ENCODE measurements around the gene TDP2.
"Not testable (repeated sequence)": the region's sequence is repeated elsewhere in the genome, so short reads cannot be mapped to it uniquely, and the experiment has no call there.

Gene TDP2

GRCh38 chr6:24646771-24647170 lies 19.9 kb downstream of the TDP2 start:
- DNase-seq (ENCODE audit: low read depth in 3 of 3): no peak

DNA sequence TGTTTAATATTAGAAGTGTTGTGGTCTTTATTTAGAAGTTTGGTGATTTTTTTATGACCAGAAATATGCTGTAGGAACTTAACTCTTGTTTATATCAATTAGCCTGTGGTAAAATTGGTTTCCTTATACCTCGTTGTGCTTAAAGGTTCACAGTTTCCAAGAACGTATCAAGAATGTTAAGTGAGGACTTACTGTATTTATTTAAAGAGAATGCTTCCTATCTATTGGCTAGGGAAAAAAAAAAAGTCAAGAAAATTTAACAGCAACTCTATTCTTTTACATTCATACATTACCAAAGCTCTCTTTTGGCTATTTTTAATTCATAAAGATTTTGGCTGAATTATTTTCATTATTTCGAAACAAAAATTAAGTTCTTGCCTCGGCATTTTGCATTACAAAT lies 22.3 kb downstream of the TDP2 start:
- DNase-seq (ENCODE audit: low read depth in 3 of 3): no peak

GRCh38 chr6:24643920-24644319 lies 22.8 kb downstream of the TDP2 start:
- DNase-seq (ENCODE audit: low read depth in 3 of 3): no peak

DNA sequence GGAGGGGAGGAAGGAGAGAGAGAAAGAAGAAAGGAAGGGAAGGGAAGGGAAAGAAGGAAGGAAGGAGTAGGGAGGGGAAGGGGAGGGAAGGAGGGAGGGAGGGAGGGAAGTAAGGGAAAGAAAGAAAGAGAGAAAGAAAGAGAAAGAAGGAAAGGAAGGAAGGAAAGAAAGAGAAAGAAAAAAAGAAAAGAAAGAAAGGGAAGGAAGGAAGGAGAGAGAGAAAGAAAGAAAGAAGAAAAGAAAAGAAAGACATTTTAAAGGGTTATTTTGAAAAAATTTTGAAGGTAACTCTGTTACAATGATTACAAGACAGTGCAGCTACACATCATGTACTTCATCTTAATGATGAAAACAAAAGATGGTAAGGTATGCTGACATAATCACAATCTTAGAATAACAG lies 24.6 kb downstream of the TDP2 start:
- DNase-seq (ENCODE audit: low read depth in 3 of 3): no peak

DNA sequence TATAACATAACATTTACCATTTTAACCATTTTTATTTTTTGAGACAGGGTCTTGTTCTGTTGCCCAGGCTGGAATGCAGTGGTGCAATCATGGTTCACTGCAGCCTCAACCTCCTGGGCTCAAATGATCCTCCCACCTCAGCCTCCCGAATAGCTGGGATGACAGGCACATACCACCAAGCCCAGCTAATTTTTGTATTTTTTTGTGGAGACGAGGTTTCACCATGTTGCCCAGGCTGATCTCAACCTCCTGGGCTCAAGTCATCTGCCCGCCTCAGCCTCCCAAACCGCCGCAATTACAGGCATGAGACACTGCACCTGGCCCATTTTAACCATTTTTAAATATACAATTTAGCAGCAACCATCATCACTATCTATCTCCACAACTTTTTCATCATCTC lies 26.1 kb downstream of the TDP2 start:
- DNase-seq (ENCODE audit: low read depth in 3 of 3): not testable (repeated sequence)

DNA sequence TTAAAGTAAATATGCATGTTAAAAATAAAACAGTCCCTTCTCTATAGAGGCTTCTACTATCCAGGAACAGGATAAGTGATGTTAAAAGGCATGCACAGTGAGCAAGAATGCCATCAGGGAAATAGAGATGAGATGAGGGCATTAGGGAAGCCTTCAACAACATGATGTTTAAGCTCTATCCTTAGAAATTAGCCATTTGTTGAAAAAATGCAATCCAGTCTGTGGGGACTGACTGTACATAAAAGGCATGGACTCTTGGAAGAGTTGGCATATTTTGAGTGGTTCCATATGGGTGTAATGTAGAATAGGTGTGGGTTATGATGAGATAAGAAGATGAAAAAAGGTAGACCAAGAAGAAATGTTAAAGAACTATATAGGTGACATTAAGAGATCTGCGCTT lies 26.5 kb downstream of the TDP2 start:
- no peak for DNase-seq (ENCODE audit: low read depth in 3 of 3)

- DNase-seq (ENCODE audit: low read depth in 3 of 3): no peak
Observed at GRCh38 chr6:24636681-24637080, 30.0 kb downstream of the TDP2 start.

DNA sequence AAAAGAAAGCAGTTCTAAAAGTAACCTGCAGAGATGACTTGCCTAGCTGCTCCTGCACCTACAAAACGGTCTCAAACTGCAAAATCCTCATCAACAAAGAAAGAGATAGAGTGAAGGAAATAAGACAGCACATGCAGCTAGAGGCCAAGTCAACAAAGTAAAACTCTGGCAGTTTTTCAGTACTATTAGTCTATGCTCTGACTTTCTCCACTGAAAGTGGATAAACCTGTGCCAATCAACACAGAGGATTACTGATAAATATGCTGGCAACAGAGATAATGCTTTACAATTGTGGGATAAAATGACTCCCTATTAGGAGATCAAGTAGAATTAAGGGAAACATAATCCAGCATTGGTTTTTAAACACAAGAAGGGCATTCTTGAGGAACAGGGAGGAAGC lies 34.1 kb downstream of the TDP2 start:
- no peak for DNase-seq (ENCODE audit: low read depth in 3 of 3)

DNA sequence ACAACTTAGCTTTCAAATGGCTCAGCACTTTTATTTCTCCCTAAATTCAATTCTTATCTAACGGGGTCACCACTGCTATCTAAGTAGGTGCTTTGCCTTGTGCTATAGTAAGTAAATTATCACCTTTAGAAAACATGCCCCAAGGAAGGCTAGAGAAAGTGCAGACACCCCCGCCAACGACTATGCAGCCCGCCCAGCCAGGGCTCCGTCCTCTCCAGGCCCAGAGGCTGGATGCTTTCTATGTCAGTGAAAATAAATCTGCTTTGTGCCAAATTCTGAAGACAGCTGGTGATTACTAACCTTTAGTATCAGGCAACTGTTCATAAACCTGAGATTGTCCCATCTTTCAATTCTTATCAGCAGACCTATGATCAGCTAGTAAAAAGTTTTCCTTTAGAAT lies 35.0 kb downstream of the TDP2 start:
- DNase-seq (ENCODE audit: low read depth in 3 of 3): no peak

- no peak for DNase-seq (ENCODE audit: low read depth in 3 of 3)
Observed at GRCh38 chr6:24630856-24631505, 35.7 kb downstream of the TDP2 start.

- no peak for DNase-seq (ENCODE audit: low read depth in 3 of 3)
Observed at GRCh38 chr6:24621626-24622289, 44.9 kb downstream of the TDP2 start.

- DNase-seq (ENCODE audit: low read depth in 3 of 3): no peak
Observed at GRCh38 chr6:24620637-24621036, 46.1 kb downstream of the TDP2 start.

- no peak for DNase-seq (ENCODE audit: low read depth in 3 of 3)
Observed at GRCh38 chr6:24619661-24620060, 47.0 kb downstream of the TDP2 start.

- DNase-seq (ENCODE audit: low read depth in 3 of 3): no peak
Observed at GRCh38 chr6:24614648-24615047, 52.1 kb downstream of the TDP2 start.

DNA sequence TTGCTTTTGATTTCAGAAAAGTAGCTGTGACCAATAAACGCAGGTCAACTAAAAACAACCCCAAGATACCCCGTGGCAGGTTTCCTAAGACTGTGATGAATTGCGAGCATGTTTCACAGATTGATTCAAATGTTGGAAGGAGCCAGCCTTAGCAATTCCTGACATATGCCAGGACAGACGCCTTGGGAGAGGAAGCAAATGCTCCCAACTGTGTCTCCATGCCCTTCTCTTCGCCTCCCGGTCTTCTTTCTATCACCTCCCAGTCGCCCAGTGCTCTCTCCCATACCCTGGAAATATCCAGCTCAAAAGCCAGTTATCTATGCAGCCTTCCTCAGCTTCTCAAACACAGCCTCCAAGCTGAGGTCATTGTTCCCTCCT lies 52.7 kb downstream of the TDP2 start:
- no peak for DNase-seq (ENCODE audit: low read depth in 3 of 3)

- DNase-seq (ENCODE audit: low read depth in 3 of 3): no peak
Observed at GRCh38 chr6:24613361-24614042, 53.2 kb downstream of the TDP2 start.

- DNase-seq (ENCODE audit: low read depth in 3 of 3): no peak
Observed at GRCh38 chr6:24610672-24611071, 56.0 kb downstream of the TDP2 start.

GRCh38 chr6:24607310-24608105 lies 59.2 kb downstream of the TDP2 start:
- no peak for DNase-seq (ENCODE audit: low read depth in 3 of 3)

DNA sequence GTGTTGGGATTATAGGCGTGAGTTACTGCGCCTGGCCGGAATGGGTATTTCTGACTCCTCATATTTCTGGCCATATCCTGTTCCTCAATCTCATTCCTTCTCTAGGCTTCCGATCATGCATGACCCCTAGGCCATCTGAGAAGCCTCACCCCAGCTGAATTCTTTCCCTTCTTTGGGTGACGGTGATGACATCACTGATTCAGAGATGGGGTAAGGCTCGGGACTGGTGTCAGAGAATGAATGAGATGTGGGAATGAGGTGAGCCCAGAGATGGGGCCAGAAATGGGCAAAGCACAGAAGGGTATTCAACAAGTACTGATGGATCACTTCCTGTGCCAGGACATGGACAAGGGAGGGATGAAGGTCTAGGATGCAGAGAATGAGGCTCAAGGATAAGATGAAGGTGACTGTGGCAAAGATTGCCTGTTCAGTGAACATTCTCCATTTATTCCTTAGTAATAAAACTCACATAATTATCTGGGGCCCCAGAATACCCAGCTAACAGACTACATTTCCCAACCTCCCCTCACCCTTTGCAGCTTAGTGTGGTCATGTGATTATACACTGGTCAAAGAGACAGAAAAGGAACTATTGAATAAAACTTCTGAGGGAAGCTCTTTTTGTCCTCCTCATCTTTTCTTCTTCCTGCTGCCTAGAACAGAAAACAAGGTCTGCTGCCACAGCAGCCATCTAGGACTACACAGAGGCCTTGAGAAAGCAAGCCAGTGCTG lies 60.3 kb downstream of the TDP2 start:
- no peak for DNase-seq (ENCODE audit: low read depth in 3 of 3)

DNA sequence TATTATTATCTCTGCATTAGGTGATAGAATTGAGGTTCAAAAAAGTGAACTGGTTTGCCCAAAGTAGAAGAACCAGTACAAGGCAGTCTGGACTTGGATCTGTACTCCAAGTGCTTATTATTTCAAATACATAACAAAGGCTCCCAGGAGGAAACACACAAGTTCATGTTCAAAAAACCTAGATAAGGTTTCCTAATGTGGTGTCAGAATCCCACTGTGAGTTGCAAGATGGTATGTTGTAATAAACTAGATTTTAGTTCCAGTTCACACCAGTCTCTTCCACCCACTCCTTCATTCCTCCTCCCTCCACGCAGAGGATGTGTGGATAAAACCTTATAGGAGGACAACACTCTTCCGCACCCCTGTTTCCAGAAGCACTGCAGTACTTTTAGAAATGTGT lies 63.5 kb downstream of the TDP2 start:
- DNase-seq (ENCODE audit: low read depth in 3 of 3): no peak

DNA sequence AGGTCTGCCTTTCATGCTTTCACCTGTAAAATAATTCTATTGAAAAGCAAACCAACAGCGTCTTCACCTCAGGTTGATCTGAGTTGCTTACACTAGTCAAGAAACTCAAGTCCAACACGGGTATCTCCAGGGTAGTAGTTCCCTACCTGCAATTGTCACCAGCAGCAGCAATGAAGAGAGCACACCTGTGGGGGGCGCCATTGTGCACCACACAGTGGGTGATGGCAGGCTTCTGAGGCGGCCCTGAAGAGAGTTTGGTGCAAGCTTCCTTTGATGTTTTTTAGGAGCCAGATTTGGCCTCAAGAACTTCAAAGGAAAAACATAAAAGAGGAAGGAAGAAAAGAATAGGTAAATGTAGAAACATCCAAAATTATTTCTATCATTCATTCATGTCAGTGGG lies 65.8 kb downstream of the TDP2 start:
- no peak for DNase-seq (ENCODE audit: low read depth in 3 of 3)

All from stimulated activated CD4-positive, alpha-beta T cell treated with anti-CD3 and anti-CD28 coated beads, TNF-alpha, amount 100 ng/mL, for 48 hours (primary cell).